IPS-20b (cell line): ENCODE data around the gene MYO9A.
"Not testable (repeated sequence)": the region's sequence is repeated elsewhere in the genome, so short reads cannot be mapped to it uniquely, and the experiment has no call there.

Source experiments
- H3K27ac ChIP-seq: one replicate; pipeline ENCODE4 v1.5.1; 2013; ENCODE audit warnings: low read length
- H3K27me3 ChIP-seq: 2 replicates; pipeline ENCODE4 v1.6.1; 2013; ENCODE audit warnings: mild to moderate bottlenecking, low read length, inconsistent platforms; ENCODE audit not compliant: insufficient read depth
- H3K36me3 ChIP-seq: 2 replicates; pipeline ENCODE4 v1.6.1; 2013; ENCODE audit warnings: low read depth, mild to moderate bottlenecking, inconsistent platforms, low read length, moderate library complexity; ENCODE audit not compliant: insufficient read depth
- H3K4me1 ChIP-seq: 2 replicates; pipeline ENCODE4 v1.6.1; 2013; ENCODE audit warnings: mild to moderate bottlenecking, control low read depth, inconsistent platforms, low read length, moderate library complexity; ENCODE audit not compliant: insufficient read depth
- H3K4me3 ChIP-seq: 2 replicates; pipeline ENCODE4 v1.5.1; 2013; ENCODE audit warnings: mild to moderate bottlenecking, low read length, inconsistent platforms
- H3K9ac ChIP-seq: 2 replicates; pipeline ENCODE4 v1.6.1; 2013; ENCODE audit warnings: low read depth, mild to moderate bottlenecking, inconsistent platforms, low read length, moderate library complexity
- H3K9me3 ChIP-seq: 2 replicates; pipeline ENCODE4 v1.6.1; 2013; ENCODE audit warnings: mild to moderate bottlenecking, low read depth, low read length, inconsistent platforms; ENCODE audit not compliant: insufficient read depth

MYO9A gene

DNA sequence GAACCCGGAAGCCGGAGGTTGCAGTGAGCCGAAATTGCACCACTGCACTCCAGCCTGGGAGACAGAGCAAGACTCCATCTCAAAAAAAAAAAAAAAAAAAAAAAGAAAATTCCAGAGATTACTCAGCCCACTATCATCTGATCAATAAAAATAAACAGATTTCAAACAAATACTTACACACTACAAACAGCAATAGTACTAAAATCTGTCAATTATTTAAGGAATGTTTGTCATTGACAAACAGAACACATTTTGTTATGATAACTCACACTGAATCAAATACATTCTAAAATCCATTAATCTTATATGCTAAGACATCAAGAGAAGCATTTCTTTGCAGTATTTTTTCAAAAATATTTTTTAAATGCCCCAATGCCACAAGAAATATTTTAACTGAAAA lies 7.6 kb downstream of the MYO9A start:
- H3K4me3 ChIP-seq, result no peak overlapping the region
- no peak overlapping the region for H3K9ac ChIP-seq

DNA sequence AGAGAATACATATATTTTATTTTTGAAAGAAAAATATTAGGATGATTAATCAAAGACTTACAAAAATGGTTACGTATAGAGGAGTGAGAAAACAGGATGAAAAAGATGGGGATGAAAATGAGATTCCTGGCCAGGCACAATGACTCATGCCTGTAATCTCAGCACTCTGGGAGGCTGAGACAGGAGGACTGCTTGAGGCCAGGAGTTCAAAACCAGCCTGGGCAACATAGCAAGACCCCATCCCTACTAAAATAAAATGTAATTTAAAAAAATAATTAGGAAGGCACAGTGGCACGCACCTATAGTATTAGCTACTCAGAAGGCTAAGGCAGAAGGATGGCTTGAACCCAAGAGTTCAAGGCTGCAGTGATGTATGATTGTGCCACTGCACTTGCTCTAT lies 11.9 kb downstream of the MYO9A start:
- Histone ChIP-seq H3K4me1 (no peaks in the 10 kb centered on the region), H3K27ac (no peak overlapping the region), H3K9ac (no peak overlapping the region), H3K4me3 (no peak overlapping the region), H3K9me3 (no peaks in the 10 kb centered on the region), H3K27me3 (no peaks in the 10 kb centered on the region), H3K36me3 (no peaks in the 10 kb centered on the region)

More for the DNA sequence above, 7.6 kb downstream of the MYO9A start:
- no peaks in the 10 kb centered on the region for H3K9me3 ChIP-seq
- no peaks in the 10 kb centered on the region; the same call in 1 of the 2 replicates for H3K4me1 ChIP-seq
- H3K27me3 ChIP-seq, result no peaks in the 10 kb centered on the region
- H3K36me3 ChIP-seq, result no peaks in the 10 kb centered on the region
- no peak overlapping the region for H3K27ac ChIP-seq

DNA sequence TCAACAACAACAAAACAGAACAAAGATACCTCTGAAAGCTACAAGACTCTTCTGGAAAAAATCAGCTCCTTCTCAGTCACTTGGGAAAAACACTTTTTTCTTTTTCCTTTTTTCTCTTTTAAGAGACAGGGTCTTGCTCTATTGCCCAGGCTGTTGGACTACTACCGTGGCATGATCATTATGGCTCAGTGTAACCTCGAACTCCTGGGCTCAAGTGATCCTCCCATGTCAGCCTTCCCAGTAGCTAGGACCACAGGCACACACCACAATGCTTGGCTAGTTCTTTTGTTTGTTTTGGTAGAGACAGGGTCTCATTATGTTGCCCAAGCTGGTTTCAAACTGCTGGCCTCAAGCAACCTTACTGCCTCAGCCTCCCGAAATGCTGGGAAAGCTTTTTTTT lies 12.8 kb downstream of the MYO9A start:
- H3K27me3 ChIP-seq, result no peaks in the 10 kb centered on the region
- H3K27ac ChIP-seq, result no peak overlapping the region
- H3K4me1 ChIP-seq, result no peaks in the 10 kb centered on the region
- H3K9ac ChIP-seq, result no peak overlapping the region
- H3K36me3 ChIP-seq, result no peaks in the 10 kb centered on the region
- no peaks in the 10 kb centered on the region for H3K9me3 ChIP-seq
- H3K4me3 ChIP-seq, result no peak overlapping the region

DNA sequence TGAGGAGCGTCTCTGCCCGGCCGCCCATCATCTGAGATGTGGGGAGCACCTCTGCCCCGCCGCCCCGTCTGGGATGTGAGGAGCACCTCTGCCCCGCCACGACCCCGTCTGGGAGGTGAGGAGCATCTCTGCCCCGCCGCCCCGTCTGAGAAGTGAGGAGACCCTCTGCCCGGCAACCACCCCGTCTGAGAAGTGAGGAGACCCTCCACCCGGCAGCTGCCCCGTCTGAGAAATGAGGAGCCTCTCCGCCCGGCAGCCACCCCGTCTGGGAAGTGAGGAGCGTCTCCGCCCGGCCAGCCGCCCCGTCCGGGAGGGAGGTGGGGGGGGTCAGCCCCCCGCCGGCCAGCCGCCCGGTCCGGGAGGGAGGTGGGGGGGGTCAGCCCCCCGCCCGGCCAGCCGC lies 17.4 kb downstream of the MYO9A start:
- H3K27ac ChIP-seq, H3K4me1 ChIP-seq, H3K9ac ChIP-seq, H3K9me3 ChIP-seq, H3K27me3 ChIP-seq, H3K36me3 ChIP-seq, H3K4me3 ChIP-seq: not testable (repeated sequence)

DNA sequence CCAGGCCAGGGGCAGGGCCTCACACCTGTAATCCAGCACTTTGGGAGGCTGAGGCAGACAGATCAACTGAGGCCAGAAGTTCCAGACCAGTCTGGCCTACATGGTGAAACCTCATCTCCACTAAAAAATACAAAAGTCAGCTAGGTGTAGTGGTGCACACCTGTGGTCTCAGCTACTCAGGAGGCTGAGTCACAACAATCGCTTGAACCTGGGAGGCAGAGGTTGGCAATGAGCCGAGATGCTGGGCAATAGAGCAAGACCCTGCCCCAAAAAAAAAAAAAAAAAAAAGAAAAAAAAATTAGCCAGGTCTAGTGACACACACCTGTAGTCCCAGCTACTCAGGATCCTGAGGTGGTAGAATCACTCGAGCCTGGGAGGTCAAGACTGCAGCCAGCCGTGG lies 18.8 kb downstream of the MYO9A start:
- Histone ChIP-seq H3K27me3 (no peaks in the 10 kb centered on the region), H3K4me3 (no peak overlapping the region), H3K9me3 (no peaks in the 10 kb centered on the region), H3K36me3 (no peaks in the 10 kb centered on the region), H3K4me1 (no peaks in the 10 kb centered on the region), H3K9ac (no peak overlapping the region), H3K27ac (no peak overlapping the region)

DNA sequence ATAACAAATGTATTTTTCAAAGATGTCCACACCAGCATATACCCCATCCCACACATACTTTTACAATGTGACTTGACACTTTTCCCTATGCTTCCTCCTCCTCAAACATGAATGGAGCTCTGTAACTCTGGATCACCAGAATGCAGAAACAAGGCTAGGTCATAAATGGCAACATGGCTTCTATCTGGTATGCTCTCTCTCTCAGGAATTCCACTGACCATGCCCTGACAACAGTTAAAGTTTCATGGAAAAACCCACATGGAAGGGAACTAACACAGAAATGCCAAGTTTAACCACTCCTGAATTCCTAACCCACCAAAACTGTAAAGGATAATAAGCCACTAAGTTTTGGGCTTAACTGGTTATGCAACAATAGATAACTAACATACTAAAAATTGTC lies 19.9 kb downstream of the MYO9A start:
- Histone ChIP-seq H3K36me3 (no peaks in the 10 kb centered on the region), H3K4me1 (no peaks in the 10 kb centered on the region), H3K27ac (no peak overlapping the region), H3K27me3 (no peaks in the 10 kb centered on the region), H3K9ac (no peak overlapping the region), H3K4me3 (no peak overlapping the region), H3K9me3 (no peaks in the 10 kb centered on the region)

DNA sequence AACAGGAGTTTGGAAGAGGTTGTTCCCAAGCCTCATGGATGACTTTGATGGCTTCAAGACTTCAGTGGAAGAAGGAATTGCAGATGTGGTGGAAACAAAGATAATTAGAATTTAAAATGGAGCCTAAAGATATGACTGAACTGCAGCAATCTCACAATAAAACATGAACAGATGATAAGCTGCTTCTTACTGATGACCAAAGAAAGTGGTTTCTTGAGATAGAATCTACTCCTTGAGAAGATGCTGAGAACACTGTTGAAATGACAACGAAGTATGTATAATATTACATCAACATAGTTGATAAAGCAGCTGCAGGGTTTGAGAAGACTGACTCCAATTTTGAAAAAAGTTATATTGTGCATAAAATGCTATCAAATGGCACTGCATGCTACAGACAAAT lies 21.2 kb downstream of the MYO9A start:
- no peak overlapping the region for H3K4me3 ChIP-seq
- no peaks in the 10 kb centered on the region for H3K36me3 ChIP-seq
- H3K27me3 ChIP-seq, result no peaks in the 10 kb centered on the region
- H3K9ac ChIP-seq, result no peak overlapping the region
- H3K9me3 ChIP-seq, result no peaks in the 10 kb centered on the region
- H3K4me1 ChIP-seq, result no peaks in the 10 kb centered on the region
- no peak overlapping the region for H3K27ac ChIP-seq

DNA sequence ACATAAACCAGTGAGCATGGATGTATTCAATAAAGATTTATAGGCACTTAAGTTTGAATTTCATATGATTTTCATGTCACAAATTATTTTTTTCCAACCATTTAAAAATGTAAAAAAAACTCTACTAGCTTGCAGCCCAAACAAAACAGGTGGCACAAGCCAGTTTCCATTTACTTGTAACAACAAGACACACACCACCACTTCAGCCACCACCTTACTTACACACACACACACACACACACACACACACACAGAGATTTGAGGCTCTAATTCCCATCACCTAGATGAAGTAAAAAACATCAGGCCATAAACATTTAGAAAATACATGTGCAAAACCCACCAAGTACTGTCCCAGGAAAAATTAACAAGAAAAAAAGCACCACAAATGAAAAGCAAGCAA lies 25.3 kb downstream of the MYO9A start:
- Histone ChIP-seq H3K9ac (no peak overlapping the region), H3K36me3 (no peaks in the 10 kb centered on the region), H3K27ac (no peak overlapping the region), H3K27me3 (no peaks in the 10 kb centered on the region), H3K9me3 (no peaks in the 10 kb centered on the region), H3K4me3 (no peak overlapping the region), H3K4me1 (no peaks in the 10 kb centered on the region)

DNA sequence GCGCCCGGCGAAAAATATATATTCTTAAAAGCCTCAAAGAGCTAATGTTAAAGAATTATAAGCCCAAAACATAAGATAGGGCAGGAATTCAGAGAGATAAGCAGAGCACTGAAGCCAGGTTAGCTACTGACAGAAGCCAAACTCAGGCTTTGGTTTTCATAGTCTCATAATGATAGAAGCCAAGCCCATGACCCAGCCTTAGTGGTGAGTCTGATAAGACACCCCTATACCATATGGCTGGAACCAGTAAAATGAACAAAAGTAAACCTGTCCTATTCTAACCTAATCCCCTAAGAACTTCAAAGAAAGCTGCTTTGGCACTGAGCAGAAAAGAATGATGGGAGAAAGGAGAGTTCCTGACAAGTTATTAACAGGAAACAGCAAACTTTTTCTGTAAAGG lies 25.9 kb downstream of the MYO9A start:
- Histone ChIP-seq H3K27ac (no peak overlapping the region), H3K36me3 (no peaks in the 10 kb centered on the region), H3K9ac (no peak overlapping the region), H3K4me3 (no peak overlapping the region), H3K4me1 (no peaks in the 10 kb centered on the region), H3K27me3 (no peaks in the 10 kb centered on the region), H3K9me3 (no peaks in the 10 kb centered on the region)

DNA sequence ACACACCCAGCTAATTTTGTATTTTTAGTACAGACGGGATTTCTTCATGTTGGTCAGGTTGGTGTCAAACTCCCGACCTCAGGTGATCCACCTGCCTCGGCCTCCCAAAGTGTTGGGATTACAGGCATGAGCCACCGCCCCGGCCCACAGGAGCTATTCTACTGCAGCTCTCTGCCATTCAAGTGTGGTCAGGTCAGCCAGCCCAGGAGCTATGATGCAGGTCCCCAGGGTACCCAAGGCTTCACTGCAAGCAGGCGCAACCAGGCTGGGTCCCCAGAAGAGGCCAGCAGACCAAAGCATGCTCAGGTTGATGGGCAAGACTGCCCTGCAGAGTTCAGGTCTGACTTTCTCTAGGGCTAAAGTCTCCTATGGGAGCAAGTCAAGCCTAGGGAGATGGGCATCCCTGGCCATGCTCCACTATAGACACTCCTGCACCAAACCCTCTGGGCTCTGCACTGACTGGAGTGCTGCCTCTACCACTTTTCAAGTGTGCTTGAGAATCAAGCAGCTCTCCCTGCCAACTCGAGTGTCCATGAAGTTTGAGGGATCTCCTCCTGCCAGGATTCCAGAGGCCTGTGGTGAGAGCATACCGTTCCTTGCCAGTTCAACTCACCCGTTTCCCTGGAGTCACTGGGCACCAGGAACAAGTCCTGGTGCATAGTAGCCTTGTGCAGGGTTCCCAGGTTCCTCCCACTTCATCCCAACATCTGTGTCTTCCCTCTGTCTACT lies 30.9 kb downstream of the MYO9A start:
- Histone ChIP-seq H3K9ac (no peak overlapping the region), H3K27ac (no peak overlapping the region), H3K4me3 (no peak overlapping the region), H3K27me3 (no peaks in the 10 kb centered on the region), H3K4me1 (no peaks in the 10 kb centered on the region), H3K9me3 (no peaks in the 10 kb centered on the region; the same call in 1 of the 2 replicates), H3K36me3 (no peaks in the 10 kb centered on the region)

DNA sequence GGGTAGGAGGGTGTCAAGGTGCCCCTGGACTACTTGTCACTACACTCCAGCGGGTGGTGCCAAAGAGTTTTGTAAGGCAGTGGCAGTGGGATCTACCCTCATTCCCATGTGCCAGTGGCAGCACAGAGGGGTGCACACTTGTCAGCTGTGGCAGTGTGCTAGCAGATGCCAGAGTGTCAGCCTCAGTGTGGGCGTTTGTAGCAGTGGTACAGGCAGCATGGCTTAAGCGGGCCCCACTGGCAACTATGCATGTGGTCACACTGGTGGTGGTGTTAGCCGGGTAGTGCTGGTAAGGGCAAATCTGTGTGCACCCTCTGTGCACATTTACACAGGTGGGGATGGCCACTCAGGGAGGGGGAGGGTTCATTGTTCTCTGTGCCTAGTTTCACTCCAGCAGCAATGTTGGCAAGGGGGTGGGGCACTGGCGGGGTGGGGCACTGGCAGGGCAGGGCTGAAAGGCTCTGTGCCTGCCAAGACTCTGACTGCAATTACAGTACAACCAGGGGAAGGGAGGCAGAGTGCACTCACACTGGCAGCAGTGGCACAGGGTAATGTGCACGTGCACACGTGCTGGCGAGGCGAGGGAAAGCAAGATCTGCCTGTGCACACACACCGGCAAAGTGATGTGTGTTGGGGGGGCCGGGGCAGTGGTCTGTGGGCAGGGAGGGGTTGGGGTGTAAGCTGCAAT lies 31.8 kb downstream of the MYO9A start:
- no peaks in the 10 kb centered on the region; the same call in 1 of the 2 replicates for H3K9me3 ChIP-seq
- H3K27ac ChIP-seq, result no peak overlapping the region
- no peak overlapping the region for H3K4me3 ChIP-seq
- no peaks in the 10 kb centered on the region for H3K36me3 ChIP-seq
- no peak overlapping the region for H3K9ac ChIP-seq
- no peaks in the 10 kb centered on the region for H3K27me3 ChIP-seq
- H3K4me1 ChIP-seq, result no peaks in the 10 kb centered on the region

DNA sequence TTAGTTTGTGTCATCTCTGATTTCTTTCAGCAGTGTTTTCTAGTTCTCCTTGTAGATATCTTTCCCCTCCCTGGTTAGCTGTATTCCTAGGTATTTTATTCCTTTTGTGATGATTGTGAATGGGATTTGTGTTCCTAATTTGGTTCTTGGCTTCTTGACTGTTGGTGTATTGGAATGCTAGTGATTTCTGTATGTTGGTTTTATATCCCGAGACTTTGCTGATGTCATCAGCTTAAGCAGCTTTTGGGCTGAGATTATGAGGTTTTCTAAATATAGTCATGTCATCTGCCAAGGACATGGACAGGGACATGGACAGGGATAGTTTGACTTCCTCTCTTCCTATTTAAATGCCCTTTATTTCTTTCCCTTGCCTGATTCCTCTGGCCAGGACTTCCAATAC lies 35.8 kb downstream of the MYO9A start:
- H3K9me3 ChIP-seq, result no peaks in the 10 kb centered on the region; the same call in 1 of the 2 replicates
- H3K27ac ChIP-seq, result no peak overlapping the region
- no peaks in the 10 kb centered on the region for H3K4me1 ChIP-seq
- no peaks in the 10 kb centered on the region for H3K27me3 ChIP-seq
- H3K9ac ChIP-seq, result no peak overlapping the region
- H3K36me3 ChIP-seq, result no peaks in the 10 kb centered on the region
- H3K4me3 ChIP-seq, result no peak overlapping the region
